Glutamatergic neuron (in vitro differentiated cells): ENCODE measurements around the gene SGPP2. TPM values are rescaled to one million over a fixed set of nuclear protein-coding genes. Genes with fewer than 3 reads are reported as not detected.

Experiments
- DNase-seq: peaks from one replicate; pipeline ENCODE4 v3.0.0; 2022
- H3K27ac Mint-ChIP-seq: one replicate; pipeline ENCODE4 v1.8.0; 2020; ENCODE audit warnings: mild to moderate bottlenecking, mixed read lengths, inconsistent platforms; ENCODE audit not compliant: unreplicated experiment
- H3K27me3 Mint-ChIP-seq: one replicate; pipeline ENCODE4 v1.8.0; 2020; ENCODE audit warnings: mild to moderate bottlenecking, moderate library complexity, mixed read lengths, inconsistent platforms; ENCODE audit not compliant: unreplicated experiment
- H3K36me3 Mint-ChIP-seq: one replicate; pipeline ENCODE4 v1.8.0; 2020; ENCODE audit warnings: mild to moderate bottlenecking, mixed read lengths, inconsistent platforms; ENCODE audit not compliant: unreplicated experiment
- H3K4me1 Mint-ChIP-seq: one replicate; pipeline ENCODE4 v1.8.0; 2020; ENCODE audit warnings: mild to moderate bottlenecking, low read depth, mixed read lengths, inconsistent platforms; ENCODE audit not compliant: unreplicated experiment
- H3K4me3 Mint-ChIP-seq: one replicate; pipeline ENCODE4 v1.8.0; 2020; ENCODE audit warnings: mild to moderate bottlenecking, mixed read lengths, inconsistent platforms; ENCODE audit not compliant: unreplicated experiment
- H3K9me3 Mint-ChIP-seq: one replicate; pipeline ENCODE4 v1.8.0; 2020; ENCODE audit warnings: mild to moderate bottlenecking, moderate library complexity, mixed read lengths, inconsistent platforms; ENCODE audit not compliant: unreplicated experiment
- total RNA-seq: library from RNA; stranded (reverse); fragmentation: NEBNext Ultra II Directional; extraction: Animal tissue kit (Norgen Biotek cat#: 25700); gene quantifications from one replicate; pipeline ENCODE4 v1.2.1, GENCODE V29; 2021; ENCODE audit not compliant: unreplicated experiment
- TF ChIP-seq, protein P1 (sequence below): fragments of 200-600 bp; sonication (generic); IDR thresholded peaks from one replicate; pipeline ENCODE4 v1.5.0; 2021; ENCODE audit not compliant: partially characterized antibody, unreplicated experiment

SGPP2 gene
- total RNA-seq, 1 donor from 2014 or later = 2.1 TPM

DNA sequence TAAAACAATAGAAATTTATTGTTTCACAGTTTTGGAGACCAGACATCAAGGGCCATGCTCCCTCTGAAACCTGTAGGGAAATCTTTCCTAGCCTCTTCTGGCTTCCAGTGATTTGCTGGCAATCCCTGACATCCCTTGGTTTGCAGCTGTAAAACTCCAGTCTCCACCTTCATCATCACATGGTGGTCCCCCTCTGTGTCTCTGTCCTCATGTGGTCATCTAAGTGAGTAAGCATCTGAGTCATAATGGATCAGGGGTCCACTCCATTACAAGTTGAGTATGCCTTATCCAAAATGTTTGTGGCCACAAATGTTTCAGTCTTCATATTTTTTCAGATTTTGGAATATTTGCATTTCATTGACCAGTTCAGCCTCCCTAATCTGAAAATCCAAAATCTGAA lies 5.6 kb upstream of the SGPP2 start:
- H3K4me3 Mint-ChIP-seq = no peak overlapping the region
- TF ChIP-seq, protein P1, sequence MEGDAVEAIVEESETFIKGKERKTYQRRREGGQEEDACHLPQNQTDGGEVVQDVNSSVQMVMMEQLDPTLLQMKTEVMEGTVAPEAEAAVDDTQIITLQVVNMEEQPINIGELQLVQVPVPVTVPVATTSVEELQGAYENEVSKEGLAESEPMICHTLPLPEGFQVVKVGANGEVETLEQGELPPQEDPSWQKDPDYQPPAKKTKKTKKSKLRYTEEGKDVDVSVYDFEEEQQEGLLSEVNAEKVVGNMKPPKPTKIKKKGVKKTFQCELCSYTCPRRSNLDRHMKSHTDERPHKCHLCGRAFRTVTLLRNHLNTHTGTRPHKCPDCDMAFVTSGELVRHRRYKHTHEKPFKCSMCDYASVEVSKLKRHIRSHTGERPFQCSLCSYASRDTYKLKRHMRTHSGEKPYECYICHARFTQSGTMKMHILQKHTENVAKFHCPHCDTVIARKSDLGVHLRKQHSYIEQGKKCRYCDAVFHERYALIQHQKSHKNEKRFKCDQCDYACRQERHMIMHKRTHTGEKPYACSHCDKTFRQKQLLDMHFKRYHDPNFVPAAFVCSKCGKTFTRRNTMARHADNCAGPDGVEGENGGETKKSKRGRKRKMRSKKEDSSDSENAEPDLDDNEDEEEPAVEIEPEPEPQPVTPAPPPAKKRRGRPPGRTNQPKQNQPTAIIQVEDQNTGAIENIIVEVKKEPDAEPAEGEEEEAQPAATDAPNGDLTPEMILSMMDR = no peak
- peaks cover 22% of the 10 kb centered on the region for H3K36me3 Mint-ChIP-seq
- H3K4me1 Mint-ChIP-seq = peaks cover 7% of the 10 kb centered on the region
- H3K9me3 Mint-ChIP-seq = peaks cover 10% of the 10 kb centered on the region
- H3K27me3 Mint-ChIP-seq = peaks cover 8% of the 10 kb centered on the region
- DNase-seq = no peak
- no peak overlapping the region for H3K27ac Mint-ChIP-seq

DNA sequence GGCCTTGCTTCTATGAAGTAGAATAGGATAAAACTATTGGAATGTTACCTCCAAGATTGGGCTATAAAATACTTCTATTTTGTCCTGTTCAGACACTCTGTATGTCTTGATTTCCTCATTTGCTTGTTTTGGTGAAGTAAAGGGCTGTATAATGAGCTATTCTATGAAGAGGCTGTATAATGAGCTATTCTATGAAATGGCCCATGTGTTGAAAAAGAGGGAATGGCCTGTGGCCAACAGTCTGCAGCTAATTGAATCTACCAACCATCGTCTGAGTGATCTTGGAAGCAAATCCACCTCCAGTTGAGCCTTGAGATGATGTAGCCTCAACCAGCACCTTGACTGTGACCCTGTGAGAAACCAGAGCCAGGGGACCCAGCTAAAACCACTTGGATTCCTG lies 3.8 kb upstream of the SGPP2 start:
- H3K9me3 Mint-ChIP-seq = peaks cover 12% of the 10 kb centered on the region
- H3K27me3 Mint-ChIP-seq = peaks cover 16% of the 10 kb centered on the region
- TF ChIP-seq, protein P1 = no peak
- no peak for DNase-seq
- H3K4me3 Mint-ChIP-seq = no peak overlapping the region
- peaks cover 19% of the 10 kb centered on the region for H3K36me3 Mint-ChIP-seq
- H3K4me1 Mint-ChIP-seq = peaks cover 11% of the 10 kb centered on the region
- no peak overlapping the region for H3K27ac Mint-ChIP-seq

DNA sequence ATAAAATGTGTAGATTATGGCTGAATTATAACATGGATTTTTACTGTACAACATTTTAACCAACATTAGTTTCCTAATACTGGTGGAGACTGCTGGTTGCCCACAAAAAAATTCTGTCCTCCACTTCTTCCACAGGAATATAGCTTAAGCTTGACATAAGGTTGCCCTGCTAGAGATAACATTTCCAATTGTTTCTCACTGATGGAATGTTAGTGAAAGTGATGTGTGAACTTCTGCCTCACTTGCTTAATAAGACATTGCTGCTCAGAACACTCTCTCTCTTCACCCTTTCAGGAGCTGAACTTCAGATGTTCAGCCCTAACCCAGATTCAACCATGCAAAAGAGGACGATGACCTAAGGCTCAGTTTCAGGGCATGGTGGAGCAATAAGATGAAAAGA lies 2.7 kb upstream of the SGPP2 start:
- Mint-ChIP-seq H3K27me3 (peaks cover 20% of the 10 kb centered on the region), H3K36me3 (peaks cover 10% of the 10 kb centered on the region), H3K4me1 (peaks cover 11% of the 10 kb centered on the region), H3K27ac (no peak overlapping the region), H3K4me3 (no peak overlapping the region), H3K9me3 (peaks cover 13% of the 10 kb centered on the region)
- TF ChIP-seq, protein P1 = no peak
- DNase-seq = no peak

DNA sequence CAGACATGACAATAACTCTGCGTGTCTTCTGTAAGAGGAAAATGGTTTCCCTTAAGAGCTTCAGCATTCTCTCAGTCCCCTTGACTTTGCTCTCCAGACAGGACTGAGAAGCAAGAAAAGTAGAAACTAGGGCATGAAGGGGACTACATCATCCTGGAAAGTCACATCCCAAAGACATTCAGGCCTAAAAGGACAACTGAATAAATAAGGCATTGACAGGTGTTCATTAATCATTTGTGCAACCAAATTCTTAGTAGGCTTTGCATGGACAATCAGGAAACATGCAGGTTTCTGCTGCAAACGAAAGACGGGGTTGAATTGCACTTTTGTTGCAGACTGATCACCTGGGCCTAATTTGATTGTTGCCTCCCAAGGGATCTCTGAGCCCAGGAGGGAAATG lies 1.2 kb upstream of the SGPP2 start:
- Mint-ChIP-seq H3K36me3 (peaks cover 10% of the 10 kb centered on the region), H3K4me3 (peak overlapping the region; percentile 69), H3K27ac (no peak overlapping the region), H3K27me3 (peaks cover 20% of the 10 kb centered on the region), H3K4me1 (peaks cover 11% of the 10 kb centered on the region), H3K9me3 (peaks cover 11% of the 10 kb centered on the region)
- DNase-seq = no peak
- TF ChIP-seq, protein P1 = no peak

DNA sequence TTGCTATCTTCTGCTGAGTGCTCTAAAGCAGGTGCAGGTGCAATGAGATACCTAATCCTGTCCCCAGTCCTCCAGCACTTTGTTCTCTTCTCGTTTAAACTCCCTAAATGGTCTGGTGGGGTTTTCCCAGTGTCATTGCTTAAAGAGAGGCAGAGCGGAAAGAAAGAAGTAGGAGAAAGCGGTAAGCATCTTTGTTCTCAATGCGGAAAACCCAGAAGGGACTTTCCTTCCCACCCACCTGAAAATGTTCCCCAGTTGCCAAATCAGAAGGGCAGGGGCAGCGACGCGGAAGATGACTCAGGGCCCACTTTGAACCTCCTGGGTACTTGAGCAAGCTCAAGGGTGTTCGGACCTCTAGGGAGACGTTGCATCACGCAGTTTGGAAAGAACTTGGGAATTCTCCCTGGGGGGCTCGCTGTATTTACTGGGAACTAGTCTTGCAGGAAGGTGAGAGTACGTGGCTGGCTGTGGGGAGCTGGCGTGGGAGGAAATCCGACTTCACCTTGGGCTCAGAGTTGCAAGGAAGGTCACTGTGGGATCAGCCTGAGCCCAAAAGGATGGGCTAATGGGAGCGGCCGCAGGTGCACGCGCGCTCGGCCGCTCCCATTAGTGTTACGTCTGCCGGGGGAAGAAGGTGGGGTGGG lies 589 bp upstream of the SGPP2 start:
- no peak overlapping the region for H3K27ac Mint-ChIP-seq

More for the DNA sequence above, 589 bp upstream of the SGPP2 start:
- Mint-ChIP-seq H3K27me3 (peaks cover 20% of the 10 kb centered on the region), H3K4me3 (peak overlapping the region; percentile 69), H3K36me3 (peaks cover 10% of the 10 kb centered on the region), H3K4me1 (peaks cover 11% of the 10 kb centered on the region), H3K9me3 (peaks cover 11% of the 10 kb centered on the region)
- TF ChIP-seq, protein P1 = no peak
- DNase-seq = no peak
